SK-N-SH (cell line): Measurements from ENCODE around the gene PPP1R14D. TPM values are rescaled to one million over a fixed set of nuclear protein-coding genes. Genes with fewer than 3 reads are reported as not detected.

Experiments used
- CTCF ChIA-PET: fragments of 300-600, 350-600 bp; formaldehyde crosslinking; extraction: SDS; loops from one replicate; lab custom pipeline; 2021; lab: Yijun Ruan, JAX
- POLR2A ChIA-PET: fragments of 350-600 bp; sonication (Branson Sonifier 250); formaldehyde crosslinking; extraction: SDS; loops from one replicate; lab custom pipeline; 2020; ENCODE audit warnings: antibody characterized with exemption, inconsistent platforms; lab: Yijun Ruan, JAX
- DNase-seq: peaks from one replicate; pipeline ENCODE4 v3.0.0; 2012
- H2AFZ ChIP-seq: fragments of 200-600 bp; sonication (generic); 2 replicates; pipeline ENCODE4 v1.8.1; 2016; ENCODE audit warnings: antibody characterized with exemption, mild to moderate bottlenecking, low read depth
- H3F3A ChIP-seq: fragments of 200-600 bp; sonication (generic); replicated peaks from 2 replicates; pipeline ENCODE3; 2016; ENCODE audit warnings: antibody characterized with exemption, mild to moderate bottlenecking; ENCODE audit not compliant: insufficient read depth
- H3K27ac ChIP-seq, 2 experiments: fragments of 200-500 bp in 1 of 2; fragments of 200-600 bp in 1 of 2; sonication (Bioruptor generic) in 1 of 2; sonication (generic), shearing (Covaris generic) in 1 of 2; 2 replicates each; pipeline versions ENCODE4 v1.5.1 to v1.6.1; 2014 to 2016; ENCODE audit warnings: low read depth in 2 of 2, inconsistent platforms in 1 of 2, low read length in 1 of 2, mild to moderate bottlenecking in 1 of 2, mixed read lengths in 1 of 2
- H3K27me3 ChIP-seq: fragments of 200-600 bp; sonication (generic), shearing (Covaris generic); 2 replicates; pipeline ENCODE4 v1.6.1; 2016; ENCODE audit warnings: mixed run types; ENCODE audit not compliant: insufficient read depth
- H3K36me3 ChIP-seq, 2 experiments: fragments of 200-500 bp in 1 of 2; fragments of 200-600 bp in 1 of 2; sonication (Bioruptor generic) in 1 of 2; sonication (generic) in 1 of 2; replicated peaks in 1 of 2; 2 replicates each; pipeline versions ENCODE3 to v1.5.1; 2014 to 2016; ENCODE audit warnings: low read length in 1 of 2, mild to moderate bottlenecking in 1 of 2; ENCODE audit not compliant: insufficient read depth in 2 of 2, control insufficient read depth in 1 of 2
- H3K4me1 ChIP-seq, 2 experiments: fragments of 200-500 bp in 1 of 2; fragments of 200-600 bp in 1 of 2; sonication (Bioruptor generic) in 1 of 2; sonication (generic), shearing (Covaris generic) in 1 of 2; 2 replicates each; pipeline versions ENCODE4 v1.5.1 to v1.6.1; 2014 to 2016; ENCODE audit warnings: low read depth in 1 of 2, low read length in 1 of 2, mixed run types in 1 of 2; ENCODE audit not compliant: insufficient read depth in 2 of 2, control insufficient read depth in 1 of 2
- H3K4me2 ChIP-seq: fragments of 200-600 bp; sonication (generic), shearing (Covaris generic); 2 replicates; pipeline ENCODE4 v1.6.1; 2017; ENCODE audit warnings: mixed run types
- H3K4me3 ChIP-seq, 2 experiments: fragments of 200-500 bp in 1 of 2; fragments of 200-600 bp in 1 of 2; sonication (Bioruptor generic) in 1 of 2; sonication (generic), shearing (Covaris generic) in 1 of 2; 2 replicates each; pipeline versions ENCODE4 v1.5.1 to v1.8.1; 2014 to 2016; ENCODE audit warnings: low read depth in 2 of 2, inconsistent platforms in 1 of 2, low read length in 1 of 2, mild to moderate bottlenecking in 1 of 2, mixed read lengths in 1 of 2, moderate library complexity in 1 of 2
- H3K79me2 ChIP-seq: fragments of 200-600 bp; sonication (generic); 2 replicates; pipeline ENCODE4 v1.8.1; 2017; ENCODE audit warnings: mild to moderate bottlenecking; ENCODE audit not compliant: insufficient read depth
- H3K9ac ChIP-seq: fragments of 200-600 bp; sonication (generic); 2 replicates; pipeline ENCODE4 v1.6.1; 2017; ENCODE audit warnings: mixed run types
- H3K9me2 ChIP-seq: fragments of 200-600 bp; sonication (generic); 2 replicates; pipeline ENCODE4 v1.6.1; 2017; ENCODE audit warnings: mixed run types
- H3K9me3 ChIP-seq: fragments of 200-600 bp; sonication (generic); 2 replicates; pipeline ENCODE4 v1.6.1; 2017; ENCODE audit warnings: mixed run types, mild to moderate bottlenecking, moderate library complexity
- H4K20me1 ChIP-seq: fragments of 200-600 bp; sonication (generic); 2 replicates; pipeline ENCODE4 v1.6.1; 2017; ENCODE audit warnings: mild to moderate bottlenecking, mixed run types; ENCODE audit not compliant: insufficient read depth
- ELF1 ChIP-seq: IDR thresholded peaks from 2 replicates; pipeline ENCODE4 v1.4.0; 2012
- FOXM1 ChIP-seq: IDR thresholded peaks from 2 replicates; pipeline ENCODE4 v1.4.0; 2012; ENCODE audit warnings: low read depth, mild to moderate bottlenecking
- GABPA ChIP-seq: IDR thresholded peaks from 2 replicates; pipeline ENCODE4 v1.4.0; 2012; ENCODE audit warnings: low read depth, mild to moderate bottlenecking
- JUND ChIP-seq: IDR thresholded peaks from 2 replicates; pipeline ENCODE4 v1.4.0; 2012
- MAX ChIP-seq: IDR thresholded peaks from 2 replicates; pipeline ENCODE4 v1.4.0; 2012; ENCODE audit warnings: low read depth
- MEF2A ChIP-seq: IDR thresholded peaks from 2 replicates; pipeline ENCODE4 v1.4.0; 2012; ENCODE audit warnings: low read depth, borderline replicate concordance
- NFIC ChIP-seq: IDR thresholded peaks from 2 replicates; pipeline ENCODE4 v1.4.0; 2012; ENCODE audit warnings: borderline replicate concordance
- RFX5 ChIP-seq: IDR thresholded peaks from 2 replicates; pipeline ENCODE4 v1.6.1; 2012; ENCODE audit warnings: mild to moderate bottlenecking, improper control_type of control experiment, low read length
- SIN3A ChIP-seq: IDR thresholded peaks from 2 replicates; pipeline ENCODE4 v1.6.1; 2012; ENCODE audit warnings: low read depth, mild to moderate bottlenecking, low read length, moderate library complexity, borderline replicate concordance
- SMC3 ChIP-seq: IDR thresholded peaks from 2 replicates; pipeline ENCODE4 v1.6.1; 2012; ENCODE audit warnings: low read depth, low read length, improper control_type of control experiment
- USF2 ChIP-seq: fragments of 150-350 bp; IDR thresholded peaks from 2 replicates; pipeline ENCODE4 v1.6.1; 2017; ENCODE audit warnings: antibody characterized with exemption, low read length, low read depth, borderline replicate concordance
- ZBTB33 ChIP-seq: IDR thresholded peaks from 2 replicates; pipeline ENCODE4 v1.4.0; 2012; ENCODE audit warnings: low read depth, borderline replicate concordance
- WGBS: methylation state at CpG from one replicate; pipeline ENCODE4 v1.1.6; 2017; ENCODE audit warnings: low lambda C conversion rate; 5-methylcytosine and 5-hydroxymethylcytosine counted together
- polyA plus RNA-seq, 3 experiments: library from polyadenylated mRNA; depleted of rRNA; stranded (reverse); fragments of >200 nt; gene quantifications; 2 replicates each; pipeline ENCODE4 v1.2.3, GENCODE V29; 2012

Gene PPP1R14D
- polyA plus RNA-seq, 1 of the 3 experiments (the other 2 are of a cell fraction) = not detected

- H3K4me2 ChIP-seq = no peak overlapping the region
- CTCF ChIA-PET = interaction anchor here (8.5 kb wide), 1 partner anchor 7 kb away, joined by 120 read pairs; no protein-coding TSS in a partner anchor
- no peaks in the 10 kb centered on the region for H3K9me3 ChIP-seq
- TF ChIP-seq MAX (no peak), ELF1 (no peak), ZBTB33 (no peak), USF2 (no peak), GABPA (no peak), NFIC (no peak), RFX5 (no peak), JUND (no peak)
- H2AFZ ChIP-seq = no peak overlapping the region
- H4K20me1 ChIP-seq = no peaks in the 10 kb centered on the region
- H3K79me2 ChIP-seq = no peaks in the 10 kb centered on the region
- no peak for DNase-seq
- POLR2A ChIA-PET = no interaction called here
- no peak overlapping the region for H3K9ac ChIP-seq
- H3K4me1 ChIP-seq = peaks cover 0 to 9% of the 10 kb centered on the region in 2 experiments; a peak in 1 of 4 replicates
- no peaks in the 10 kb centered on the region for H3K27me3 ChIP-seq
- H3K4me3 ChIP-seq = no peak overlapping the region
- H3K9me2 ChIP-seq = no peaks in the 10 kb centered on the region
- H3K27ac ChIP-seq = no peak overlapping the region
- peaks cover 3% of the 10 kb centered on the region for H3F3A ChIP-seq
- 82% methylated on average over 8 of the region's 8 CpGs for WGBS
- H3K36me3 ChIP-seq = no peaks in the 10 kb centered on the region
Measured at GRCh38 chr15:40850576-40851112, 22.1 kb upstream of the PPP1R14D start.

GRCh38 chr15:40847223-40847961 is 18.9 kb upstream of the PPP1R14D start:
- no peaks in the 10 kb centered on the region for H3K9me2 ChIP-seq
- no peak overlapping the region for H3K4me3 ChIP-seq
- no peak overlapping the region for H3K27ac ChIP-seq
- no peak for TF ChIP-seq SIN3A
- TF ChIP-seq SMC3 = no peak
- no peak for TF ChIP-seq MEF2A
- TF ChIP-seq FOXM1 = no peak
- TF ChIP-seq, all 33 proteins: peak for 0
- Histone ChIP-seq H3K27me3 (peaks cover 9% of the 10 kb centered on the region; the same call in 1 of the 2 replicates), H3K4me2 (no peak overlapping the region), H2AFZ (no peak overlapping the region), H3F3A (peaks cover 3% of the 10 kb centered on the region), H3K9me3 (no peaks in the 10 kb centered on the region), H3K4me1 (peaks cover 0 to 17% of the 10 kb centered on the region in 2 experiments; a peak in 1 of 4 replicates), H3K36me3 (no peaks in the 10 kb centered on the region), H4K20me1 (no peaks in the 10 kb centered on the region), H3K9ac (no peak overlapping the region), H3K79me2 (no peaks in the 10 kb centered on the region)
- ChIA-PET POLR2A (no interaction called here), CTCF (interaction anchor here (0.6 to 8.5 kb wide), 8 partner anchors 9 to 57 kb away, joined by 3 to 120 read pairs (median 6); partner anchors contain the start of genes PPP1R14D and VPS18)
- peak; percentile 51 for DNase-seq
- 100% methylated on average over 4 of the region's 7 CpGs for WGBS
